ENCODE data around the gene CDH11. TPM values are rescaled to one million over a fixed set of nuclear protein-coding genes. Genes with fewer than 3 reads are reported as not detected.

Gene CDH11
- total and polyA plus RNA-seq, 2 donors (not counting 1 experiment from before 2014, with no cell fraction given) = 220 to 335 TPM

GRCh38 chr16:65064131-65064530 lies 57.7 kb downstream of the CDH11 start:
- no peaks in the 10 kb centered on the region for H3K9me3 ChIP-seq (ENCODE audit: control insufficient read depth, insufficient read depth, low read depth, low read length)
- no peak overlapping the region for H3K4me2 ChIP-seq (ENCODE audit: extremely low read depth, insufficient read depth, low read length)
- H3K4me3 ChIP-seq (replicated peaks in 1 of 4; ENCODE audit: control extremely low read depth in 1 of 4, insufficient read depth in 1 of 4, low read depth in 3 of 4, low read length in 4 of 4) = no peak overlapping the region
- TF ChIP-seq CTCF (conservative IDR thresholded peaks at IDR 0.05 in 1 of 2, IDR thresholded peaks at IDR 0.05 in 1 of 2; ENCODE audit: low read depth in 1 of 2, low read length in 2 of 2) = no peak
- TF ChIP-seq EZH2 (IDR thresholded peaks at IDR 0.05; ENCODE audit: low read length, missing control alignments) = no peak
- H3K36me3 ChIP-seq (ENCODE audit: control insufficient read depth, insufficient read depth, low read length) = peaks cover 2% of the 10 kb centered on the region
- no peaks in the 10 kb centered on the region for H4K20me1 ChIP-seq (ENCODE audit: control insufficient read depth, extremely low read depth, insufficient read depth, low read length)
- H3K4me1 ChIP-seq (ENCODE audit: control insufficient read depth, extremely low read depth, insufficient read depth, low read length) = peaks cover 12% of the 10 kb centered on the region
- H3K9ac ChIP-seq (ENCODE audit: insufficient read depth, low read length) = no peak overlapping the region
- peaks cover 54% of the 10 kb centered on the region for H3K79me2 ChIP-seq (ENCODE audit: control insufficient read depth, insufficient read depth, low read length)
- no peak overlapping the region for H3K27ac ChIP-seq (ENCODE audit: insufficient read depth, low read length)
- no peaks in the 10 kb centered on the region for H3K27me3 ChIP-seq (ENCODE audit: control insufficient read depth, insufficient read depth, low read length)
- H2AFZ ChIP-seq (ENCODE audit: low read length) = no peak overlapping the region
- no peak for DNase-seq (ENCODE audit: low read depth in 2 of 2)

- H3K4me2 ChIP-seq (ENCODE audit: extremely low read depth, insufficient read depth, low read length) = peak overlapping the region; percentile 21
- H3K9ac ChIP-seq (ENCODE audit: insufficient read depth, low read length) = no peak overlapping the region
- peaks cover 6% of the 10 kb centered on the region for H3K4me1 ChIP-seq (ENCODE audit: control insufficient read depth, extremely low read depth, insufficient read depth, low read length)
- peaks cover 50% of the 10 kb centered on the region for H3K79me2 ChIP-seq (ENCODE audit: control insufficient read depth, insufficient read depth, low read length)
- H4K20me1 ChIP-seq (ENCODE audit: control insufficient read depth, extremely low read depth, insufficient read depth, low read length) = no peaks in the 10 kb centered on the region
- H3K9me3 ChIP-seq (ENCODE audit: control insufficient read depth, insufficient read depth, low read depth, low read length) = no peaks in the 10 kb centered on the region
- no peak overlapping the region for H3K4me3 ChIP-seq (replicated peaks in 1 of 4; ENCODE audit: control extremely low read depth in 1 of 4, insufficient read depth in 1 of 4, low read depth in 3 of 4, low read length in 4 of 4)
- peaks cover 2% of the 10 kb centered on the region for H3K36me3 ChIP-seq (ENCODE audit: control insufficient read depth, insufficient read depth, low read length)
- H2AFZ ChIP-seq (ENCODE audit: low read length) = no peak overlapping the region
- TF ChIP-seq CTCF (conservative IDR thresholded peaks at IDR 0.05 in 1 of 2, IDR thresholded peaks at IDR 0.05 in 1 of 2; ENCODE audit: low read depth in 1 of 2, low read length in 2 of 2) (peak in 1 of 2 donors; percentile 28), EZH2 (IDR thresholded peaks at IDR 0.05; ENCODE audit: low read length, missing control alignments) (no peak)
- H3K27me3 ChIP-seq (ENCODE audit: control insufficient read depth, insufficient read depth, low read length) = no peaks in the 10 kb centered on the region
- no peak overlapping the region for H3K27ac ChIP-seq (ENCODE audit: insufficient read depth, low read length)
- peak in 1 of 2 donors; percentile 81 for DNase-seq (ENCODE audit: low read depth in 2 of 2)
Measured at GRCh38 chr16:65062736-65063583, 58.9 kb downstream of the CDH11 start.

- peaks cover 49% of the 10 kb centered on the region for H3K79me2 ChIP-seq (ENCODE audit: control insufficient read depth, insufficient read depth, low read length)
- no peaks in the 10 kb centered on the region for H4K20me1 ChIP-seq (ENCODE audit: control insufficient read depth, extremely low read depth, insufficient read depth, low read length)
- H3K9ac ChIP-seq (ENCODE audit: insufficient read depth, low read length) = no peak overlapping the region
- no peak overlapping the region for H2AFZ ChIP-seq (ENCODE audit: low read length)
- peaks cover 2% of the 10 kb centered on the region for H3K36me3 ChIP-seq (ENCODE audit: control insufficient read depth, insufficient read depth, low read length)
- no peaks in the 10 kb centered on the region for H3K27me3 ChIP-seq (ENCODE audit: control insufficient read depth, insufficient read depth, low read length)
- no peak for TF ChIP-seq CTCF (conservative IDR thresholded peaks at IDR 0.05 in 1 of 2, IDR thresholded peaks at IDR 0.05 in 1 of 2; ENCODE audit: low read depth in 1 of 2, low read length in 2 of 2)
- TF ChIP-seq EZH2 (IDR thresholded peaks at IDR 0.05; ENCODE audit: low read length, missing control alignments) = no peak
- peak in 1 of 2 donors; percentile 61 for DNase-seq (ENCODE audit: low read depth in 2 of 2)
- H3K4me2 ChIP-seq (ENCODE audit: extremely low read depth, insufficient read depth, low read length) = no peak overlapping the region
- H3K27ac ChIP-seq (ENCODE audit: insufficient read depth, low read length) = no peak overlapping the region
- peaks cover 6% of the 10 kb centered on the region for H3K4me1 ChIP-seq (ENCODE audit: control insufficient read depth, extremely low read depth, insufficient read depth, low read length)
- H3K4me3 ChIP-seq (replicated peaks in 1 of 4; ENCODE audit: control extremely low read depth in 1 of 4, insufficient read depth in 1 of 4, low read depth in 3 of 4, low read length in 4 of 4) = no peak overlapping the region
- no peaks in the 10 kb centered on the region for H3K9me3 ChIP-seq (ENCODE audit: control insufficient read depth, insufficient read depth, low read depth, low read length)
Measured at GRCh38 chr16:65061935-65062518, 59.8 kb downstream of the CDH11 start.
